RWPE1 (cell line): ENCODE measurements around the gene CPLANE1.
"Not testable (repeated sequence)": the region's sequence is repeated elsewhere in the genome, so short reads cannot be mapped to it uniquely, and the experiment has no call there.

Experiments
- CTCF ChIA-PET: fragments of 350-600 bp; sonication (Branson Sonifier 250); formaldehyde crosslinking; extraction: SDS; loops from one replicate; lab custom pipeline; 2021; lab: Yijun Ruan, JAX
- POLR2A ChIA-PET: fragments of 400-600 bp; formaldehyde crosslinking; extraction: SDS; loops from one replicate; lab custom pipeline; 2020; ENCODE audit warnings: antibody characterized with exemption; ENCODE audit not compliant: low non-redundant PET; lab: Yijun Ruan, JAX
- DNase-seq: peaks from one replicate; pipeline ENCODE4 v3.0.0; 2012; ENCODE audit warnings: low spot score
- H3K27ac ChIP-seq: fragments of 450-650 bp; 2 replicates; pipeline ENCODE4 v1.5.1; 2017
- CTCF ChIP-seq: fragments of 450-650 bp; conservative IDR thresholded peaks from 2 replicates; pipeline ENCODE4 v1.5.1; 2017; ENCODE audit warnings: low read depth, mild to moderate bottlenecking

CPLANE1 gene

GRCh38 chr5:37226377-37226776 is 22.8 kb downstream of the CPLANE1 start:
- ChIA-PET CTCF (interaction anchor here (0.5 kb wide), 1 partner anchor 271 kb away, joined by 3 read pairs; no protein-coding TSS in a partner anchor), POLR2A (no interaction called here)

GRCh38 chr5:37222181-37222580 is 27.0 kb downstream of the CPLANE1 start:
- DNase-seq = no peak
- CTCF ChIA-PET = interaction anchor here (0.9 kb wide), 1 partner anchor 23 kb away, joined by 3 read pairs; no protein-coding TSS in a partner anchor
- POLR2A ChIA-PET = no interaction called here
- TF ChIP-seq CTCF = no peak
- H3K27ac ChIP-seq = no peak overlapping the region

More at GRCh38 chr5:37226377-37226776, 22.8 kb downstream of the CPLANE1 start:
- TF ChIP-seq CTCF = no peak
- no peak for DNase-seq
- H3K27ac ChIP-seq = no peak overlapping the region

- H3K27ac ChIP-seq, DNase-seq, CTCF ChIA-PET, POLR2A ChIA-PET: not testable (repeated sequence)
These were observed 28.8 kb downstream of the CPLANE1 start for GRCh38 chr5:37220426-37220825.

GRCh38 chr5:37219384-37219783 is 29.8 kb downstream of the CPLANE1 start:
- DNase-seq, POLR2A ChIA-PET, H3K27ac ChIP-seq: not testable (repeated sequence)
- CTCF ChIA-PET = interaction anchor here (0.7 kb wide), 1 partner anchor 326 kb away, joined by 3 read pairs; no protein-coding TSS in a partner anchor

GRCh38 chr5:37217976-37218375 is 31.2 kb downstream of the CPLANE1 start:
- H3K27ac ChIP-seq = no peak overlapping the region
- no peak for TF ChIP-seq CTCF
- DNase-seq = no peak
- CTCF ChIA-PET = interaction anchor here (0.7 kb wide), 1 partner anchor 1040 kb away, joined by 4 read pairs; no protein-coding TSS in a partner anchor
- POLR2A ChIA-PET = no interaction called here

- H3K27ac ChIP-seq = no peak overlapping the region
- no peak for TF ChIP-seq CTCF
- POLR2A ChIA-PET = no interaction called here
- CTCF ChIA-PET = no interaction called here
- DNase-seq = no peak
These were observed 34.6 kb downstream of the CPLANE1 start for GRCh38 chr5:37214550-37214949.

- no peak for TF ChIP-seq CTCF
- CTCF ChIA-PET = interaction anchor here (1.0 kb wide), 1 partner anchor 43 kb away, joined by 3 read pairs; no protein-coding TSS in a partner anchor
- H3K27ac ChIP-seq = no peak overlapping the region
- DNase-seq = no peak
- POLR2A ChIA-PET = no interaction called here
These were observed 37.1 kb downstream of the CPLANE1 start for GRCh38 chr5:37212096-37212495.
